Glutamatergic neuron (in vitro differentiated cells): Measurements from ENCODE around the gene DCAF12. TPM values are rescaled to one million over a fixed set of nuclear protein-coding genes. Genes with fewer than 3 reads are reported as not detected.
A peak's percentile ranks its signal among the peaks of the same experiment; 100 is the strongest.

Experiments used
- DNase-seq: peaks from one replicate; pipeline ENCODE4 v3.0.0; 2022
- H3K27ac Mint-ChIP-seq: one replicate; pipeline ENCODE4 v1.8.0; 2020; ENCODE audit warnings: mild to moderate bottlenecking, mixed read lengths, inconsistent platforms; ENCODE audit not compliant: unreplicated experiment
- H3K27me3 Mint-ChIP-seq: one replicate; pipeline ENCODE4 v1.8.0; 2020; ENCODE audit warnings: mild to moderate bottlenecking, moderate library complexity, mixed read lengths, inconsistent platforms; ENCODE audit not compliant: unreplicated experiment
- H3K36me3 Mint-ChIP-seq: one replicate; pipeline ENCODE4 v1.8.0; 2020; ENCODE audit warnings: mild to moderate bottlenecking, mixed read lengths, inconsistent platforms; ENCODE audit not compliant: unreplicated experiment
- H3K4me1 Mint-ChIP-seq: one replicate; pipeline ENCODE4 v1.8.0; 2020; ENCODE audit warnings: mild to moderate bottlenecking, low read depth, mixed read lengths, inconsistent platforms; ENCODE audit not compliant: unreplicated experiment
- H3K4me3 Mint-ChIP-seq: one replicate; pipeline ENCODE4 v1.8.0; 2020; ENCODE audit warnings: mild to moderate bottlenecking, mixed read lengths, inconsistent platforms; ENCODE audit not compliant: unreplicated experiment
- H3K9me3 Mint-ChIP-seq: one replicate; pipeline ENCODE4 v1.8.0; 2020; ENCODE audit warnings: mild to moderate bottlenecking, moderate library complexity, mixed read lengths, inconsistent platforms; ENCODE audit not compliant: unreplicated experiment
- total RNA-seq: library from RNA; stranded (reverse); fragmentation: NEBNext Ultra II Directional; extraction: Animal tissue kit (Norgen Biotek cat#: 25700); gene quantifications from one replicate; pipeline ENCODE4 v1.2.1, GENCODE V29; 2021; ENCODE audit not compliant: unreplicated experiment
- TF ChIP-seq, protein P1 (sequence below): fragments of 200-600 bp; sonication (generic); IDR thresholded peaks from one replicate; pipeline ENCODE4 v1.5.0; 2021; ENCODE audit not compliant: partially characterized antibody, unreplicated experiment

The DCAF12 gene
- total RNA-seq, 1 donor from 2014 or later, result 37.9 TPM

DNA sequence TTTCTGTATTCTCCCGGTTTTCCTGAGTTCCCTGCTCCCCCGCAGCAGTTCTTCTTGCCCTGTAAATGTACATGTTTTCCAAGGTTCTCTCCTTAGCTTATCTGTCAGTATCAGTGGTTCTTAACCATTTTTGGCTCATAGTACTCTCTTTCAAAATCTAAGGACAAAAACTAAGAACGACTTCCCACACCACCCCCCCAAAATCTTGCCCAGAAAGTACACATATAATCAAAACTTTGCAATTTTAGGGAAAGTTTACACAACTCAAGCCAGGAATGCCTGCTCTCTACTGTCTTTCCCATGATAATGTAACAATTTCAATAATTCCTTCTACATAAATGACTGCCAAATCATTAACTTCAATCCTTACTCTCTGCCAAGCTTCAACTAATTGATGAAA is 4.5 kb downstream of the DCAF12 start:
- Mint-ChIP-seq H3K9me3 (peaks cover 5% of the 10 kb centered on the region), H3K4me3 (no peak overlapping the region), H3K27me3 (peaks cover 2% of the 10 kb centered on the region), H3K36me3 (no peaks in the 10 kb centered on the region), H3K4me1 (peaks cover 9% of the 10 kb centered on the region), H3K27ac (no peak overlapping the region)
- TF ChIP-seq, protein P1, sequence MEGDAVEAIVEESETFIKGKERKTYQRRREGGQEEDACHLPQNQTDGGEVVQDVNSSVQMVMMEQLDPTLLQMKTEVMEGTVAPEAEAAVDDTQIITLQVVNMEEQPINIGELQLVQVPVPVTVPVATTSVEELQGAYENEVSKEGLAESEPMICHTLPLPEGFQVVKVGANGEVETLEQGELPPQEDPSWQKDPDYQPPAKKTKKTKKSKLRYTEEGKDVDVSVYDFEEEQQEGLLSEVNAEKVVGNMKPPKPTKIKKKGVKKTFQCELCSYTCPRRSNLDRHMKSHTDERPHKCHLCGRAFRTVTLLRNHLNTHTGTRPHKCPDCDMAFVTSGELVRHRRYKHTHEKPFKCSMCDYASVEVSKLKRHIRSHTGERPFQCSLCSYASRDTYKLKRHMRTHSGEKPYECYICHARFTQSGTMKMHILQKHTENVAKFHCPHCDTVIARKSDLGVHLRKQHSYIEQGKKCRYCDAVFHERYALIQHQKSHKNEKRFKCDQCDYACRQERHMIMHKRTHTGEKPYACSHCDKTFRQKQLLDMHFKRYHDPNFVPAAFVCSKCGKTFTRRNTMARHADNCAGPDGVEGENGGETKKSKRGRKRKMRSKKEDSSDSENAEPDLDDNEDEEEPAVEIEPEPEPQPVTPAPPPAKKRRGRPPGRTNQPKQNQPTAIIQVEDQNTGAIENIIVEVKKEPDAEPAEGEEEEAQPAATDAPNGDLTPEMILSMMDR, result no peak
- no peak for DNase-seq

DNA sequence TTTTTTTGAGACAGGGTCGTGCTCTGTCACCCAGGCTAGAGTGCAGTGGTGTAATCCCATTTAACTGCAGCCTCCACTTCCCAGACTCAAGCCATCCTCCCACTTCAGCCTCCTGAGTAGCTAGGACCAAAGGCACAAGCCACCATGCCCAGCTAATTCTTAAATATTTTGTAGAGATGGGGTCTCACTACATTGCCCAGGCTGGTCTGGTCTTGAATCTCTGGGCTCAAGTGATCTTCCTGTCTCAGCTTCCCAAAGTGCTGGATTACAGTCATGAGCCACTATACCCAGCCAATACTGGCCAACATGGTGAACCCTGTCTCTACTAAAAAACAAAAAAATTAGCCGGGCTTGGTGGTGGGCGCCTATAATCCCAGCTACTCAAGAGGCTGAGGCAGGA is 6.8 kb downstream of the DCAF12 start:
- Mint-ChIP-seq H3K4me1 (peaks cover 3% of the 10 kb centered on the region), H3K27me3 (no peaks in the 10 kb centered on the region), H3K36me3 (peaks cover 3% of the 10 kb centered on the region), H3K27ac (no peak overlapping the region), H3K9me3 (no peaks in the 10 kb centered on the region), H3K4me3 (no peak overlapping the region)
- TF ChIP-seq, protein P1, result no peak
- no peak for DNase-seq

DNA sequence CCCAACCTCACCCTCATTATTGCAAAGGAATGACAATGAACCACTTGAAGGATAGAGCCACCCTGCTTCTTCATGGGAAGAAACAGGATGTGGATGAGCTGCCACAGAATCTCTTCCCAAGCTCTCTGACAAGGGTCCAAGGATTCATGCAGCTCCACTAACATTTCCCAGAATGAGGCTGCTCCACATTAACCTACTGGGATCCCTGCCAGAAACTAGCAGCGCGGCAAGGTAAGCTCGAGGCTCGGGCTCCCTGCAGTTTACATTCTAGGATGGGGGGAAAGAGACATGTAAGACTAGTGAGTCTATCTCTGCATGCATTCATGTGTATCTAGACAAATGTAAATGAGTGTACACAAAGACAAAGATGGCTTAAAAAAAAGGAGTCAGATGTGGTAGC is 12.1 kb downstream of the DCAF12 start:
- Mint-ChIP-seq H3K9me3 (no peaks in the 10 kb centered on the region), H3K4me3 (no peak overlapping the region), H3K36me3 (peaks cover 9% of the 10 kb centered on the region), H3K27ac (no peak overlapping the region), H3K4me1 (no peaks in the 10 kb centered on the region), H3K27me3 (no peaks in the 10 kb centered on the region)
- DNase-seq, result no peak
- TF ChIP-seq, protein P1, result no peak

DNA sequence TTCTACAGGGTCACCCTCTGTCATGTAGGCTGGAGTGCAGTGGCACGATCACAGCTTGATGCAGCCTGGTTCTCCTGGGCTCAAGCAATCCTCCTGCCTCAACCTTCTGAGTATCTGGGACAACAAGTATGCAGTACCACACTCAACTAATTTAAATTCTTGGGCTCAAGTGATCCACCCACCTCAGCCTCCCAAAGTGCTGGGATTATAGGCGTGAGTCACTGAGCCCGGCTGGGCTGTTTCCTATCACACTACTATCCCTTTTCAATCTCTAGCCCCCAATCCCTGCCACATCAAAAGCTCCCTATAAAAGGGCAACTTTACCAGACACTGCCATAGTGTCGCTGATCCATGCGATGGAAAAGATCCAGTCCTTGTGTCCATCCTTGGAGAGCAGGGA is 20.4 kb downstream of the DCAF12 start:
- no peaks in the 10 kb centered on the region for H3K9me3 Mint-ChIP-seq
- no peak for DNase-seq
- no peak overlapping the region for H3K27ac Mint-ChIP-seq
- no peaks in the 10 kb centered on the region for H3K4me1 Mint-ChIP-seq
- no peaks in the 10 kb centered on the region for H3K27me3 Mint-ChIP-seq
- TF ChIP-seq, protein P1, result no peak
- H3K4me3 Mint-ChIP-seq, result no peak overlapping the region
- no peaks in the 10 kb centered on the region for H3K36me3 Mint-ChIP-seq

- no peak for DNase-seq
- H3K27ac Mint-ChIP-seq, result peak overlapping the region; percentile 22
- peaks cover 6% of the 10 kb centered on the region for H3K9me3 Mint-ChIP-seq
- H3K4me1 Mint-ChIP-seq, result peaks cover 6% of the 10 kb centered on the region
- no peak overlapping the region for H3K4me3 Mint-ChIP-seq
- TF ChIP-seq, protein P1, result no peak
- H3K27me3 Mint-ChIP-seq, result peaks cover 3% of the 10 kb centered on the region
- H3K36me3 Mint-ChIP-seq, result no peaks in the 10 kb centered on the region
Measured at GRCh38 chr9:34102796-34103195, 23.7 kb downstream of the DCAF12 start.
